Measurements from ENCODE around the gene RASD1.
"Not testable (repeated sequence)": the region's sequence is repeated elsewhere in the genome, so short reads cannot be mapped to it uniquely, and the experiment has no call there.

Gene RASD1

DNA sequence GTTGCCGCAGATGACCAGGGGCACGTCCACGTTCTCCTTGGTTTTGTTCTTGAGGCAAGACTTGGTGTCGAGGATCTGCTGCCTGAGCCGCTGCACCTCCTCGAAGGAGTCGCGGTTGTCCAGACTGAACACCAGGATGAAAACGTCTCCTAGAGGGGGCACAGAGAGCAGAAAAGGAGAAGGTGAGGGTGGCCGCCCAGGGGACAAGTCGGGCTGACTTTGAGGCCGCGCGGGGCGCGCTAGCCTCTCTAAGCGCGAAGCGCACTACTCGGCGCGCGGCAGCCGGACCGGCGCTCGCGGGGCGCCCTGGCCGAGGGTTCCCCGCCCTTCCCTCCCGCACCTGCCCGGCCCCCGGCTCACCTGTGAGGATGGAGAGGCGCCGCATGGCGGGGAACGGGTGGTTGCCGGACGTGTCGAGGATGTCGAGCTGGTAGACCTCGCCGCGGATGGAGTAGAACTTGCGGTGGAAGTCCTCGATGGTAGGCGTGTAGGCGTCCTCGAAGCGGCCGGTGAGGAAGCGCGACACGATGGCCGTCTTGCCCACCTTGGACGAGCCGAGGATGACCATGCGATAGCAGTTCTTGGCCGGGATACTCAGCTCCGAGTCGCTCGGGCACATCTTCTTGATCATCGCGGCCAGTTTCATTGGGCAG, 533 bp downstream of the RASD1 start:
- no peak for DNase-seq

DNA sequence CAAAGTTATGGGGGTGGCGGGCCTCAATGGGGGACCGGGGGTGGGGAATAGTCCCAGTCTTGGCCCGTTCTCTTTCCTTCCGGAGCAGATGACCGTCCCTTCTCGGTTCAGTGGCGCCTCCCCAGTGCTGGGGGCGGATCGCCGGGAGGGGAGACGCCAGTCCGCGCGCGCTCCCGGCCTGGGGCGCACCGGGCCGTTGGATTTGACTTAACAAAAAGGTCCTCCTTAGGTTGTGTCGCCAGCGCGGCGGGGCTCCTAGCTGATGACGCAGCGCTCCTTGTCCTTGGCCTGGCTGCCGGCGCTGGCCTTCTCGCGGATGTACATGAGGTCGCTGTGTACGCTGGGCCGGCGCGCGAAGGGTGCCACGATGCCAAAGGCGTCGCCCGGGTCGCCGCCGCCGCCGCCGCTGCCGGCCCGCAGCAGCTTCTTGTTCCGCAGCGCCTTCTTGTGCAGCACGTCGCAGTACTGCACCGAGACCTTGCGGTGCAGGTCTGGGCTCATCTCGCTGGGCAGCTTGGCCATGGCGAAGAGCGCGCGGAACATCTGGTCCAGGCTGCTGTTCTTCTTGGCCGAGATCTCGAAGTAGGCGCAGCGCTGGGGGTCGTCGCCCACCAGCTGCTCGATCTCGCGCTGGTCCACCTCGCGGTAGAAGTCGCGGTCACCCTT, 1.2 kb downstream of the RASD1 start:
- no peak for DNase-seq

GRCh38 chr17:17494499-17494869, 1.7 kb downstream of the RASD1 start:
- no peak for DNase-seq

DNA sequence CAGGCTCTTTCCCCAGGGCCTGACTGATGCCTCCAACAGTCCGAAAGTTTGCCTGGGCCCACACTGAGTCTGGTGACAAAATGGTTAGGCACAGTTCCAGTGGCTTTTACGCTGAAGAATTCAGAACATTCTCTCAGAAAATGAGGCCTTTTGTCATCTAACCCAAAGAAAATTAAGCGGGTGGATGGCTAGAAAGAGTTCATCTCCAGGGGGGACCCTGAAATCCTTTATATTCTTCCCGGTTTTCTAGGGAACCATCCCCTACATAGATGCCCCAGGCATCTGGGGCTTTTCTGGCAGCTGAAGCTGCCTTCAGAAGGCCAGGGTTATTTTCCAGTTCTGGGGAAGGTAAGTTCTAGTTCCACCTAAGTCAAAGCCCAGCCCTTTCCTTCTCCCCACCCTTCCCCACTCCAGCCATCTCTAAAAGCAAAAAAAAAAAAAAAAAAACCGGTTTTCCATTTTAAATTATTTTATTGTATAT, 2.2 kb downstream of the RASD1 start:
- DNase-seq, result no peak

GRCh38 chr17:17493249-17493985, 2.8 kb downstream of the RASD1 start:
- DNase-seq, result no peak

DNA sequence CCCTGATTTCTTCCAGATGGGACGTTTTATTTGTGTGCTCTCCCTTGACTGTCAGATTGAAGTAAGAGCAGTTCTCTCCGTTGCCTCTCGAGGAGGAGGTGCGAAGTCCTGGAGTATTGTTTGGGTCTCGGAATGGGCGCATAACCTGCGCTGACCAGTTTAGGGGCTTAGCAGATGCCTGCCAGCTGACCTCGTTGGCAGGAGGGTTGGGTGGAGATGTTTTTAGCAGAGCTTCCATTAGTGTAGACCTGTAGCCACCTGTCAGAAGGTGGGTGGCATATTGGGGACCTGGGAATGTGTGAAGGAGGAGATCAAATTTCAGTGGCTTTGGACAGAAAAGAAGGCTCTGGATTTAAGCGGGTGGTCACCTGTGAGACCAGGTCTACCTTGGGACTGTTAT, 3.6 kb downstream of the RASD1 start:
- no peak for DNase-seq

DNA sequence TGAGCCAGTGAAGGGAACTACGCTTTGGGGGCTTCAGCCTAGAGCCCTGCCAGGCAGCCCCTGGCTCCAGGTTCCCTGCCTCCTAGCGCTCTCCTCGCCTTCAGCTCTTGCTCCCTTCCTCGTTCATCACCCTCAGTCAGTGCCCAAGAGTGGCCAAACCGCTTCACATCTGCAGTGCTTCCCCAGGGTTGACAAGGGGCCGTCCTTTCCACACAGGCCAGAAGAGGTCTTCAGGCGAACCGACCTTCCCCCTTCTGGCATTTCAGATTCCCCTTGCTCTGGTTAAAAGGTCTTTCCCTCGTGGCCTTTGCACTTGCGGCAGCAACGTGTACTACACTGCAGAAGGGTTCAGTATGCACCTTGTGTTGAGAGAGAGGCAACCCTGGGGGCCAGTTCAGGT, 4.1 kb downstream of the RASD1 start:
- no peak for DNase-seq

DNA sequence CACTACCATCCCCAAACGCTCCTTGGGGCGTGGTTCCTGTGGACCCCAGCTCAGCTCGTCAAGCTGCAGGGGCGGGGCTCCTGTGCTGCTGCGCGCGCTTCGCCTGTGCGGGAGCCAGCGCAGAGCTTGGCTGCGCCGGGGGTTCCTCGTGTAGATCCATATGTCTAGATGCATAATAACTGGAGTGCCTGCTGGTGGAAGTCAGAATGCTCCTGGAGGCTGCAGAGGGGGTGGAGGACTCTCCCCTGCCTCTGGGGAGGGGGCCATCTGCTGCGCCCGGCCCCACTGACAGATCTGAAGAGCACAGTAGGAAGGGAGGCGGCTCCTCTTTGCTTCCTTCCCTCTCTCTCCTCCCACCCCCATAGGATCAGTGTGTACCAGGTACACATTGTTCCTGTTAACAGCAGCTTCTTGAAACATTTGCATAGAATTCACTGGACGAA, 4.6 kb downstream of the RASD1 start:
- DNase-seq, result no peak

DNA sequence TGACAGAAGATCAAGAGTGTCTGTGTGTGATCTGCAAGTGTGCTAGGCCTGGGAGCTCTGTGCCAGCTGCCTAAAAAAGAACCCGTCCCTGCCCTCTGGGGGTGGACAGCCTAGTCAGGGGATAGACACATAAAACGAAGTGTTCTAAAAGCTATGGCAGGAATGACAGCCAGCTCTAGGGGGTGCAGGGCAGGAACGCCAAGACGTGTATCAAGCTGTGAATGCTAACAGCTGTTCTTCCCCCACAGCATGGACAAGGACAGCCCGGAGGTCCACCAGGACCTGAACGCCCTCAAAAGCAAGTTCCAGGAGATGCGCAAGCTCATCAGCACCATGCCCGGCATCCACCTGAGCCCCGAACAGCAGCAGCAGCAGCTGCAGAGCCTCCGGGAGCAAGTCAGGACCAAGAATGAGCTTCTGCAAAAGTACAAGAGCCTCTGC, 5.1 kb downstream of the RASD1 start:
- no peak for DNase-seq

DNA sequence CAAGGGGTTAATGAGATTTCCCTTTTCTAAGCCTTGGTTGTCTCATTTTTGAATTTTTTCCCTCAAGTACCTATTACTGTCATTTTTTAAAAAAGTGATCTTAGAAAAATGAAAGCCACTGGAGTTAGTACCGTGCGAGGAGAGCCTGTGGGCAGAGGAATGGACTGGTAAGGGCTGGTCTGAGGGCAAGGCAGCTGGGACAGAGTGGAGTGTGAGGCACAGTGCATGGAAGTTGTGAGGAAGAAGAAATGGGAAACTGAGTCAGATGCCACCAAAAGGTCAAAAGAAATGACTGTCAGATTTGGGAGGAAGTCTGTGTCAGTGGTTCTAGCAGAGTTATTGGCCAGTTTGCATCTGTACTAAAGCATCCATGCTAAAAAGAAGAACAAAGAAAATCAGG, 8.2 kb downstream of the RASD1 start:
- DNase-seq, result no peak

GRCh38 chr17:17486416-17486815, 9.8 kb downstream of the RASD1 start:
- DNase-seq, result not testable (repeated sequence)

GRCh38 chr17:17485420-17485819, 10.8 kb downstream of the RASD1 start:
- no peak for DNase-seq

DNA sequence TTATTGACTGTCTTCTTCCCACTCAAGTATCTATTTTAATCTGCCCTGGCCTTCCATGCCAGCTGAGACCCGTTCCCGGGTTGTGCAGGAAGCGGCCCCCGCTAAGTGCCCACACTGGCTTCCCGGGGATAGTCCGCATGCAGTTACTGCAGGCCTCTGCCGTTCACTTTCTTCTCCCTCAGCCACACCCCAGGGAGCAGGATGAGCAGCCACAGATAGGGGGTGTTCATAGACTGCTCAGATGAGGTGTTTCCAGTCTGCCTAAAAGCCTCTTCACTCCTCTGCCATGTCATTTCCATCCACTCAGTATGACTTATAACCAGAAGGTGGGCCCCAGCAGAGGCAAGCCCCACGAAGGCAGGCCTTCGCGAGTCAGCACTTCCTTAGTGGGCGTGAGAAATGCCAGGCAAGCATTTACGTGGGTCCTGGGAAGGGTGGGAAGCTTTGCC, 11.7 kb downstream of the RASD1 start:
- no peak for DNase-seq

- no peak for DNase-seq
Observed at GRCh38 chr17:17481860-17482259, 14.3 kb downstream of the RASD1 start.

DNA sequence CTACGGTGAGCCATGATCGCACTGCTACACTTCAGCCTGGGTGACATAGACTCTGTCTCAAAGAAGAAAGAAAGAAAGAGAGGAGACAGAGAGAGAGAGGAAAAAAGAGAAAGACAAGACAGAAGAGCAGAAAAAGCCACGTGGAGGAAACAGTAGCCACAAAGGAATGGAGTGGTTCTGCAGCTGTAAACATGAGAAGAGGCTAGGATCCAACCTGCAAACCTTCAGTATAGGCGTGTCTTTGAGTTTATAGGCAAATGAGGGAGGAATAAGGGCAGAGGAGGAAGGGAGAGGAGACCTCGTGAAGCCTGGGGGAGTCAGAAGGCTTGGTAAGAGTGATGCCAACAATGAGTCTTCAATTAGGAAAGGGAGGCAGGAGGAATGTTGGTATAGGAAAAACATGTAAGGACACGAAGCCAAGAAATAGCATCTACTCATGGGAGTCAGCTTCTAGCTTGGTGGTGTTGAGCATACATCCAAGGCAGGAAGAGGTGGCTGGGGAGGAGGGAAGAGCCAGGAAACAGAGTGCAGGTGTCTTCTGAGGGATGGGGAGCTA, 15.5 kb downstream of the RASD1 start:
- no peak for DNase-seq

DNA sequence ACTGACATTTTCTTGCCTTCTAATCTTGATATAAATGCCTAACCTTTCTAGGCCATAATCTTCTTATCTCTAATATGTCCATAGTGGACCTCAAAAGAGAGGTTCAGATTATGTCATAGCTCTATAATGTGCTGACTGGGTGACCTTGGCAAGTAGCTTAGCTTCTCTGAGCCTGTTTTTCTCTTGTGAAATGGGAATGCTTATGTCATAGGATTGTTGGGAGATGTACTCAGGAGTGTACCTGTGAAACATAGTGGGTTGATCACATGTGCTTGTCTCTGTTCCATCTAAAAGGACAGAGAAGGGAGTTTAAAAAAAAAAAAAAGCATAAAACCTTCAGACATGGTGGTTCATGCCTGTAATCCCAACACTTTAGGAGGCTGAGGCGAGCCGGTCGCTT, 17.0 kb downstream of the RASD1 start:
- no peak for DNase-seq

DNA sequence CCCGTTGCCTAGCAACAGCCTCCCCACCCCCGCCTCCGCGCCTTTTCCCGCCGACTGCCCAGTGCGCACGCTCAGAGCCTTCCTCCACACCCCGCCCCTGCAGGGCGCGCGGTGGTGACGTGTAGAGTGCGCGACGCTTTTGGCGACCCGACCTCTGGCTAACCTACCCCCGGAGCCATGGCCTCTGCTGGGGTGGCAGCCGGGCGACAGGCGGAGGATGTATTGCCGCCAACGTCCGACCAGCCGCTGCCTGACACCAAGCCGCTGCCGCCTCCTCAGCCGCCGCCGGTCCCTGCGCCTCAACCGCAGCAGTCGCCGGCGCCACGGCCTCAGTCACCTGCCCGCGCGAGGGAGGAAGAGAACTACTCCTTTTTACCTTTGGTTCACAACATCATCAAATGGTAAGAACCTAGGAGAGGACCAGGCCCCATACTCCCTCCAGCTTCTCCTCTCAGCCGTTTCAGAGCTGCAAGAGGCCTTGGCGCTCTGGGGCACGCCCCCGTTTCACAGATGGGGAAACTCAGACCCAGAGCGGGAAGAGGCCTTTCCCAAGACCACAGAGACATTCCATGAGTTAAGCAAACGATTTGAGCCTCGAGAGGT, 19.2 kb downstream of the RASD1 start, which contains the start of gene MED9:
TSS of gene MED9 (plus strand) at position 136 of the 603 bp plus-strand sequence. CDS start at position 178, 42 bp downstream.
- DNase-seq, result peak; percentile 92

- DNase-seq, result no peak
Observed at GRCh38 chr17:17474341-17474740, 21.9 kb downstream of the RASD1 start.

DNA sequence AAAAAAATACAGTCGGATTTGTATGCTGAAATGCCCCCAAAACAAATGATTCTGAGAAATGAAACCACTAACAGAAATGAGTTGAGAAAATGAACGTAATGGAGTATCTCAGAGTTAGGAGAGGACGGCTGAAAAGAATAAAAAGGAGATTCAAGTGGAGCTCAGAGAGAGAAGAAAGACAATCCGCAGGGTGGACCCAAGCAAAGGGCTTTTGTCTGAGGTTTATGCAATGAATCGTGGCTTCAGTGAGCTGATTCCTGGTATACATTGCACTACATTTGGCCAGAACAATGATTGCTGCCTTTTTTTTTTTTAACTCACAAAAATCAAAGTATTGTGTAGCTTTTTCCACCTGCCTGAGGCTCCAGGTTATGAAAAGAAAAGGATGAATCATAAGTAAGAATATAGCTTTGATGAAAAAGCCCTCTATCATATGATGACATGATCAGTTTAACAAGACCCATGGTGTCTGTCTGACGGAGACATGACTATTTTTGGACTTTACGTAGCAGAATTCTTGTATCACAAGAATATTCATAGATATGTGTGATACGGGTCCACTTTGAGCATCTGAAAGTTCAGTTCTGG, 23.8 kb downstream of the RASD1 start:
- no peak for DNase-seq

DNA sequence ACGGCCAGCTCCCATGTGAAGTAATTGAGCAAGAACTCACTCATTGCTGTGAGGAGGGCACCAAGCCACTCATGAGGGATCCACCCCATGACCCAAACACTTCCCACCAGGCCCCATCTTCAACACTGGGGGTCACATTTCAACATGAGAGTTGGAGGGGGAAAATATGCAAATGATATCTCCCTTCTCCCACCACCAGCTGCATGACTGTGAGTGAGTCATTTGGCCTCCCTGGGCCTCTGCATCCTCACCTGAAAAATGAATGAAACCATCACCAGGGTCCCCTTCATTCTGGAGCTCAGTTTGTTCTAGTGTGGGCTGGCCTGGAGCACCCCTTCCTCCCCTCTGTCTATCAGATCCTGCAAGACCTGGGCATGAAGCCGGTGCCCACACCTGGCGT, 26.2 kb downstream of the RASD1 start:
- DNase-seq, result no peak

GRCh38 chr17:17469358-17469757, 26.8 kb downstream of the RASD1 start:
- DNase-seq, result no peak

DNA sequence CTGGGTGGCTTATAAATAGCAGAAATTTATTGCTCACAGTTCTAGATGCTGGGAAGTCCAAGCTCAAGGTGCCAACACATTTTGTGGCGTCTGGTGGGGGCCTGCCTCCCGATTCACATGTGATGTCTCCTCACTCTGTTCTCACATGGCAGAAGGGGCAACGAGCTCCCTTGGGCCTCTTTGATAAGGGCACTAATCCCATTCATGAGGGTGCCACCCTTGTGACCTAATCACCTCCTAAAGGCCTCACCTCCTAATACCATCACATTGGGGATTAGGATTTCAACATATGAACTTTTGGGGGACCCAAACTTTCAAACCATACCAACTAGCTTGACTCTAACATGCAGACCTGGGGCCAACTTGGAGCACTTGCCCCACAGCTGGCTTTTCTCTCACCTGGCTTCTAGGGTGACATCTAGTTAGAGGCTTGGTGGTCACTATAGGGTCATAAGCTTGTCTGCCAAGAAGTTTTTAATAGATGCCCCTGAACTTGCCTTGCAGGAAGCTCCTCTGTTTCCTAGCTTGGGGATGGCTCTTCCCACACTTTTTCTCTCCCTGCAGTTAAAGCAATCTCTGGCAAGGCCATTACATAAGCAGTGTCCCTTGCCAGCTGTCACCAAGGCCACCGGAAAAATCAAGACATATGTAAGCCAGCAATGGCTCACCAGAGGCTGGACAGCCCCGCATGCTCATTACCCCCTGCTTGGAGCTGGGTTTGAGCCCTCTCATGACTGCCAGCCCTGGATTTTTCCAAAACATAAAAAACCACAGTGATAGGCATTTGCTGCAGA, 27.8 kb downstream of the RASD1 start:
- DNase-seq, result no peak

Data from RPMI8226 (cell line).